ENCODE data around the gene ACBD4. TPM values are rescaled to one million over a fixed set of nuclear protein-coding genes. Genes with fewer than 3 reads are reported as not detected.

The ACBD4 gene
- total RNA-seq, 1 experiment from 2014 or later: 21.2 TPM

GRCh38 chr17:45107293-45108010 lies 28.0 kb upstream of the ACBD4 start:
- Mint-ChIP-seq H3K27ac (ENCODE audit: unreplicated experiment) (no peak overlapping the region), H3K4me3 (ENCODE audit: unreplicated experiment) (no peak overlapping the region), H3K27me3 (ENCODE audit: insufficient read depth, unreplicated experiment) (no peaks in the 10 kb centered on the region), H3K9me3 (ENCODE audit: unreplicated experiment) (no peaks in the 10 kb centered on the region), H3K36me3 (ENCODE audit: insufficient read depth, unreplicated experiment) (peaks cover 93% of the 10 kb centered on the region), H3K4me1 (ENCODE audit: low read depth, unreplicated experiment) (no peaks in the 10 kb centered on the region)
- POLR2A ChIA-PET: no interaction called here
- H3K27me3 ChIP-seq (replicated peaks; ENCODE audit: control insufficient read depth, insufficient read depth, low read length): no peaks in the 10 kb centered on the region
- H3K36me3 ChIP-seq (ENCODE audit: control insufficient read depth, insufficient read depth, low read length): peaks cover 3% of the 10 kb centered on the region
- H3K9me3 ChIP-seq: no peaks in the 10 kb centered on the region
- intact Hi-C loops (cut with micrococcal nuclease; ENCODE audit: unreplicated experiment): no loop called here
- no peak for TF ChIP-seq CTCF (IDR thresholded peaks at IDR 0.05; ENCODE audit: insufficient read depth in 1 of 2, low read depth in 1 of 2, low read length in 1 of 2, severe bottlenecking in 1 of 2, unreplicated experiment in 1 of 2)
- no peak for DNase-seq
- no peak overlapping the region for H3K4me3 ChIP-seq (ENCODE audit: low read depth, low read length)
- BruUV-seq (replicated peaks): no TSS peak
- H3K4me1 ChIP-seq: no peaks in the 10 kb centered on the region
- CTCF ChIA-PET: interaction anchor here (2.7 to 2.9 kb wide), 2 partner anchors 8 to 28 kb away, joined by 8 to 23 read pairs; partner anchors contain the start of gene ACBD4

GRCh38 chr17:45108051-45108450 lies 27.4 kb upstream of the ACBD4 start:
- Histone ChIP-seq H3K36me3 (ENCODE audit: control insufficient read depth, insufficient read depth, low read length) (peaks cover 3% of the 10 kb centered on the region), H3K27me3 (replicated peaks; ENCODE audit: control insufficient read depth, insufficient read depth, low read length) (no peaks in the 10 kb centered on the region), H3K9me3 (no peaks in the 10 kb centered on the region), H3K4me1 (no peaks in the 10 kb centered on the region), H3K4me3 (ENCODE audit: low read depth, low read length) (no peak overlapping the region)
- POLR2A ChIA-PET: no interaction called here
- Mint-ChIP-seq H3K4me1 (ENCODE audit: low read depth, unreplicated experiment) (no peaks in the 10 kb centered on the region), H3K36me3 (ENCODE audit: insufficient read depth, unreplicated experiment) (peaks cover 90% of the 10 kb centered on the region), H3K9me3 (ENCODE audit: unreplicated experiment) (no peaks in the 10 kb centered on the region), H3K27ac (ENCODE audit: unreplicated experiment) (peak overlapping the region; percentile 16), H3K27me3 (ENCODE audit: insufficient read depth, unreplicated experiment) (no peaks in the 10 kb centered on the region), H3K4me3 (ENCODE audit: unreplicated experiment) (no peak overlapping the region)
- TF ChIP-seq CTCF (IDR thresholded peaks at IDR 0.05; ENCODE audit: insufficient read depth in 1 of 2, low read depth in 1 of 2, low read length in 1 of 2, severe bottlenecking in 1 of 2, unreplicated experiment in 1 of 2): no peak
- no TSS peak for BruUV-seq (replicated peaks)
- CTCF ChIA-PET: interaction anchor here (0.7 to 2.9 kb wide), 4 partner anchors 9 to 188 kb away, joined by 3 to 23 read pairs (median 6); partner anchors contain the start of gene ACBD4
- DNase-seq: no peak
- intact Hi-C loops (cut with micrococcal nuclease; ENCODE audit: unreplicated experiment): no loop called here

GRCh38 chr17:45108595-45109521 lies 26.6 kb upstream of the ACBD4 start:
- no peak for TF ChIP-seq CTCF (IDR thresholded peaks at IDR 0.05; ENCODE audit: insufficient read depth in 1 of 2, low read depth in 1 of 2, low read length in 1 of 2, severe bottlenecking in 1 of 2, unreplicated experiment in 1 of 2)
- H3K36me3 ChIP-seq (ENCODE audit: control insufficient read depth, insufficient read depth, low read length): peaks cover 1% of the 10 kb centered on the region; the same call in 1 of the 2 replicates
- Mint-ChIP-seq H3K27ac (ENCODE audit: unreplicated experiment) (peak overlapping the region; percentile 16), H3K36me3 (ENCODE audit: insufficient read depth, unreplicated experiment) (peaks cover 90% of the 10 kb centered on the region), H3K9me3 (ENCODE audit: unreplicated experiment) (no peaks in the 10 kb centered on the region), H3K4me3 (ENCODE audit: unreplicated experiment) (no peak overlapping the region), H3K4me1 (ENCODE audit: low read depth, unreplicated experiment) (no peaks in the 10 kb centered on the region), H3K27me3 (ENCODE audit: insufficient read depth, unreplicated experiment) (no peaks in the 10 kb centered on the region)
- H3K4me3 ChIP-seq (ENCODE audit: low read depth, low read length): no peak overlapping the region
- BruUV-seq (replicated peaks): no TSS peak
- no peaks in the 10 kb centered on the region for H3K9me3 ChIP-seq
- ChIA-PET CTCF (interaction anchor here (0.6 to 2.9 kb wide), 5 partner anchors 10 to 188 kb away, joined by 3 to 23 read pairs (median 5); partner anchors contain the start of gene ACBD4), POLR2A (no interaction called here)
- no peaks in the 10 kb centered on the region for H3K27me3 ChIP-seq (replicated peaks; ENCODE audit: control insufficient read depth, insufficient read depth, low read length)
- intact Hi-C loops (cut with micrococcal nuclease; ENCODE audit: unreplicated experiment): loop anchor here (1.0 kb wide), 1 partner anchor 24 kb away; no protein-coding TSS in a partner anchor
- peak in 1 of 2 experiments; percentile 37 for DNase-seq
- no peaks in the 10 kb centered on the region for H3K4me1 ChIP-seq

Measured in Caco-2 (cell line).